Adrenal gland (tissue), 12 donors: Measurements from ENCODE around the gene COQ10B. TPM values are rescaled to one million over a fixed set of nuclear protein-coding genes. Genes with fewer than 3 reads are reported as not detected.

Experiments
- DNase-seq, 7 donors: peaks; one replicate each; pipeline ENCODE4 v3.0.0-alpha.2; 2019 to 2020
- H3K27ac ChIP-seq, 5 donors: fragments of 200-600 bp; sonication (generic) in 4 of 5; 1 replicate in 3 of 5; 2 replicates in 2 of 5; pipeline versions ENCODE4 v1.5.1 to v1.8.0; 2016 to 2020; ENCODE audit warnings: mild to moderate bottlenecking in 1 of 5
- H3K27me3 ChIP-seq: fragments of 200-600 bp; 2 replicates; pipeline ENCODE4 v1.8.0; 2021
- H3K36me3 ChIP-seq, 2 donors: fragments of 200-600 bp; replicated peaks in 1 of 2; 1 replicate in 1 of 2; 2 replicates in 1 of 2; pipeline versions ENCODE4 v1.5.1 to v1.8.0; 2018 to 2022
- H3K4me1 ChIP-seq, 2 donors: fragments of 200-600 bp; replicated peaks in 1 of 2; 1 replicate in 1 of 2; 2 replicates in 1 of 2; pipeline versions ENCODE4 v1.5.1 to v1.8.0; 2018 to 2021
- H3K4me3 ChIP-seq, 4 donors: fragments of 200-600 bp; sonication (generic) in 3 of 4; one replicate each; pipeline ENCODE4 v1.5.1; 2016 to 2018
- H3K9me3 ChIP-seq, 3 donors: fragments of 200-600 bp; sonication (generic) in 1 of 3; replicated peaks in 1 of 3; 1 replicate in 2 of 3; 2 replicates in 1 of 3; pipeline versions ENCODE4 v1.5.1 to v1.8.0; 2016 to 2021
- POLR2A ChIP-seq, 2 donors: fragments of 450-650 bp; IDR thresholded peaks; one replicate each; pipeline ENCODE4 v1.6.1; 2017; ENCODE audit warnings: antibody characterized with exemption in 2 of 2, mild to moderate bottlenecking in 2 of 2, moderate library complexity in 1 of 2
- WGBS, 4 donors: extraction: QIAGEN DNeasy Blood & Tissue Kit in 2 of 4; methylation state at CpG; one replicate each; pipeline versions ENCODE4 v1.1.5 to v1.1.7; 2013 to 2017; 5-methylcytosine and 5-hydroxymethylcytosine counted together
- intact Hi-C, 2 donors: fragments of 100-400 bp; cut with DNase I; formaldehyde crosslinking; loops; one replicate each; pipeline versions ENCODE4 v1.14.1 to v1.15.0; 2022 to 2023
- polyA plus RNA-seq, 3 donors: library from polyadenylated mRNA; stranded (reverse); fragments of 200-250 nt in 2 of 3; fragments of 350-450 nt in 1 of 3; fragmentation: Illumina TruSeq in 1 of 3; extraction: RNeasy Lipid Tissue Mini Kit (QIAGEN cat#74804) in 1 of 3; gene quantifications; one replicate each; pipeline ENCODE4 v1.2.3, GENCODE V29; 2013 to 2014
- total RNA-seq, 9 donors: library from RNA; depleted of rRNA in 4 of 9; stranded (reverse); fragments of >200 nt in 4 of 9; fragments of 120-200 nt in 1 of 9; fragmentation: NEBNext Ultra II Directional in 1 of 9; extraction: Animal tissue kit (Norgen Biotek cat#: 25700) in 1 of 9; gene quantifications; one replicate each; pipeline versions ENCODE4 v1.1.0 to v1.2.4, GENCODE V29; 2013 to 2023
- TF ChIP-seq, protein P1 (sequence below), 6 experiments: fragments of 450-650 bp in 4 of 6; fragments of 200-600 bp in 2 of 6; sonication (generic) in 1 of 6; IDR thresholded peaks; 1 replicate in 5 of 6; 2 replicates in 1 of 6; pipeline versions ENCODE4 v1.5.1 to v1.8.0; 2016 to 2021; ENCODE audit warnings: antibody characterized with exemption in 6 of 6, mild to moderate bottlenecking in 2 of 6, moderate library complexity in 1 of 6
- donor health status: healthy with polysubstance abuse.
- donor health status: Bipolar disorder and iron deficiency.
- donor health status: DM: yes; HTN: yes; CAD: no.
- donor health status: DM: no; HTN: no; CAD: no.
- donor health status: DM: no; HTN: no; CAD: no.
- donor health status: DM: yes; HTN: yes; CAD: no.

The COQ10B gene
- total and polyA plus RNA-seq, 12 donors = 22.3 to 63.5 (median 37.8) TPM

GRCh38 chr2:197455428-197455827 is 2.1 kb downstream of the COQ10B start:
- no peaks in the 10 kb centered on the region for H3K9me3 ChIP-seq
- no peak for DNase-seq
- intact Hi-C loops = no loop called here
- H3K27ac ChIP-seq = peak overlapping the region in 2 of 5 donors; percentile 100
- no peak for TF ChIP-seq POLR2A (IDR thresholded peaks at IDR 0.05)
- TF ChIP-seq, protein P1, sequence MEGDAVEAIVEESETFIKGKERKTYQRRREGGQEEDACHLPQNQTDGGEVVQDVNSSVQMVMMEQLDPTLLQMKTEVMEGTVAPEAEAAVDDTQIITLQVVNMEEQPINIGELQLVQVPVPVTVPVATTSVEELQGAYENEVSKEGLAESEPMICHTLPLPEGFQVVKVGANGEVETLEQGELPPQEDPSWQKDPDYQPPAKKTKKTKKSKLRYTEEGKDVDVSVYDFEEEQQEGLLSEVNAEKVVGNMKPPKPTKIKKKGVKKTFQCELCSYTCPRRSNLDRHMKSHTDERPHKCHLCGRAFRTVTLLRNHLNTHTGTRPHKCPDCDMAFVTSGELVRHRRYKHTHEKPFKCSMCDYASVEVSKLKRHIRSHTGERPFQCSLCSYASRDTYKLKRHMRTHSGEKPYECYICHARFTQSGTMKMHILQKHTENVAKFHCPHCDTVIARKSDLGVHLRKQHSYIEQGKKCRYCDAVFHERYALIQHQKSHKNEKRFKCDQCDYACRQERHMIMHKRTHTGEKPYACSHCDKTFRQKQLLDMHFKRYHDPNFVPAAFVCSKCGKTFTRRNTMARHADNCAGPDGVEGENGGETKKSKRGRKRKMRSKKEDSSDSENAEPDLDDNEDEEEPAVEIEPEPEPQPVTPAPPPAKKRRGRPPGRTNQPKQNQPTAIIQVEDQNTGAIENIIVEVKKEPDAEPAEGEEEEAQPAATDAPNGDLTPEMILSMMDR (IDR thresholded peaks at IDR 0.05) = no peak
- H3K27me3 ChIP-seq = no peaks in the 10 kb centered on the region
- 75 to 91% (median 88%) methylated on average over 1 of the region's 1 CpG for WGBS, 4 donors
- H3K36me3 ChIP-seq = peaks cover 0 to 6% of the 10 kb centered on the region in 2 donors
- peak overlapping the region in 1 of 4 donors; percentile 55 for H3K4me3 ChIP-seq
- peaks cover 23 to 41% of the 10 kb centered on the region in 2 donors for H3K4me1 ChIP-seq

DNA sequence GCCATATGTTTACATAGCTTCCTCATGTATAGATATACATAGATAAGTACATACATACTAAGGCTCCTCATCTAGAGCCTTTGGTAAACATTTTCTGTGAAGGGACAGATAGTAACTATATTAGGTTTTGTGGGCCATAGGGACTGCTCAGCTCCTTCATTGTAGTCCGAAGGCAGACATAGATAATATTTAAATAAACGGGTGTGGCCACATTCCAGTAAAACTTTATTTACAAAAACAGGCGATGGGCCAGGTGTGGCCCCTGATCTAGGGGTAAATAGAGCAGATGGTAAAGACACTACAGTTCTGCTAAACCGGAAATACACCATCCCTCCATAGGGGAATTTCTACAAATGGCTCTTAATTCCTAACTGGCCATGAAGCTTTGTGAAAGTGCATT is 7.3 kb downstream of the COQ10B start:
- H3K27ac ChIP-seq = no peak overlapping the region
- TF ChIP-seq POLR2A (IDR thresholded peaks at IDR 0.05) = no peak
- TF ChIP-seq, protein P1 (IDR thresholded peaks at IDR 0.05) = no peak
- intact Hi-C loops = loop anchor here in 1 of 2 donors (10.0 kb wide), 1 partner anchor 56 kb away; no protein-coding TSS in a partner anchor
- 89 to 92% (median 89%) methylated on average over 4 of the region's 4 CpGs for WGBS, 4 donors
- H3K36me3 ChIP-seq = peaks cover 0 to 45% of the 10 kb centered on the region in 2 donors
- H3K4me3 ChIP-seq = no peak overlapping the region
- H3K9me3 ChIP-seq = no peaks in the 10 kb centered on the region
- no peaks in the 10 kb centered on the region for H3K27me3 ChIP-seq
- DNase-seq = no peak
- H3K4me1 ChIP-seq = peaks cover 5 to 34% of the 10 kb centered on the region in 2 donors

DNA sequence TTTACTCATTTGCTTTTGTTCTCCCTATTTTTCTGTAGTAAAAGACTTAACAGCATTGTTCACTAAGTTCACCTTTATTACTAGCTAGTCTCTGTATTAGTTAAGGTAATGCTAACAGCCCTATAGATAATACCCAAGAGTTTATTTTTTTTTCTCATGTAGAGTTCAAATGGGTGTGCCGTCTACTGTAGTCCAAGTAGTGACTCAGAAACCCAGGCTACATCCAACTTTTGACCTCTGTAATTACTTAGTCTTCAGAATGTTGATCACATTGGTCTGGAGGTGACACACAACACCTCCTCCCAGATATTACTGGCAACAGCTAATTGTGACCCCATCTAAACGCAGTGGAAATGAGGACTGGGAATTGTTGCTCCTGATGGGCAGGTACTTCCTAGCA is 7.7 kb downstream of the COQ10B start:
- H3K36me3 ChIP-seq = peaks cover 0 to 49% of the 10 kb centered on the region in 2 donors
- H3K4me3 ChIP-seq = no peak overlapping the region
- DNase-seq = no peak
- 68 to 85% (median 71%) methylated on average over 2 of the region's 2 CpGs for whole genome bisulfite sequencing, 4 donors
- intact Hi-C loops = loop anchor here in 1 of 2 donors (10.0 kb wide), 1 partner anchor 56 kb away; no protein-coding TSS in a partner anchor
- H3K9me3 ChIP-seq = no peaks in the 10 kb centered on the region
- no peaks in the 10 kb centered on the region for H3K27me3 ChIP-seq
- H3K4me1 ChIP-seq = peaks cover 5 to 33% of the 10 kb centered on the region in 2 donors
- H3K27ac ChIP-seq = no peak overlapping the region
- TF ChIP-seq, protein P1 (IDR thresholded peaks at IDR 0.05) = no peak
- no peak for TF ChIP-seq POLR2A (IDR thresholded peaks at IDR 0.05)

DNA sequence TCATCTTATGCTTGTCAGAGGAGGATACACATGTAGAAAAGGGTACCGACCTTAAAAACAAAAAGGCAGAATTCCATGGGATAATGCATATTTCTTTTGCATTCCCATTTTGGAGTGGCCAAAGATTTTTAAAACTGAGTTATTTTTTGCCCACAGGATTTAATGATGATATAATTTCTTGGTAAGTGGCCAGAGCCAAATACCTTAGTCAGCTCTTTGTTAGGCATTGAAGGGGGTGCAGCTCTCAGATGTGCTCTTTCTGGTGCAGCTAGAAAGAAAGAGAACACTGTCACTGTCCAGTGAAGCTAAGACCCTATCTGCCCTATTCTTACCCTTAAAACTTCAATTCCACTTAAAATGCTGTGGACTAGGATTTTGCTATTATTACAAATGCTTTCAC is 10.8 kb downstream of the COQ10B start:
- DNase-seq = no peak
- no peak for TF ChIP-seq POLR2A (IDR thresholded peaks at IDR 0.05)
- TF ChIP-seq, protein P1 (IDR thresholded peaks at IDR 0.05) = no peak
- Histone ChIP-seq H3K27ac (peak overlapping the region in 1 of 5 donors; percentile 8), H3K27me3 (no peaks in the 10 kb centered on the region), H3K4me1 (peaks cover 0 to 14% of the 10 kb centered on the region in 2 donors), H3K4me3 (no peak overlapping the region), H3K36me3 (peaks cover 0 to 78% of the 10 kb centered on the region in 2 donors), H3K9me3 (no peaks in the 10 kb centered on the region)
- intact Hi-C loops = loop anchor here in 1 of 2 donors (10.0 kb wide), 1 partner anchor 59 kb away; no protein-coding TSS in a partner anchor
- 48 to 56% (median 55%) methylated on average over 1 of the region's 1 CpG for WGBS, 4 donors
